Natural killer cell (primary cell): ENCODE measurements around the gene SNAPIN. TPM values are rescaled to one million over a fixed set of nuclear protein-coding genes. Genes with fewer than 3 reads are reported as not detected.
"Not testable (repeated sequence)": the region's sequence is repeated elsewhere in the genome, so short reads cannot be mapped to it uniquely, and the experiment has no call there.

Source experiments
- ATAC-seq, 3 donors: fragments of 150-1000 bp in 2 of 3; fragments of 200-7000 bp in 1 of 3; cut with Tn5 transposase; 1 replicate in 1 of 3; 2 replicates in 2 of 3; pipeline ENCODE4 v1.10.0; 2021; ENCODE audit warnings: mild to moderate bottlenecking in 2 of 3, moderate library complexity in 2 of 3
- DNase-seq, 2 donors: peaks; one replicate each; pipeline versions ENCODE4 v3.0.0 to v3.0.0-alpha.2; 2013 to 2021; ENCODE audit warnings: mixed read lengths in 1 of 2
- H3K27ac ChIP-seq: one replicate; pipeline ENCODE4 v1.5.1; 2013; ENCODE audit warnings: mild to moderate bottlenecking, low read length
- H3K27me3 ChIP-seq: one replicate; pipeline ENCODE4 v1.6.1; 2013; ENCODE audit warnings: low read length; ENCODE audit not compliant: control insufficient read depth, insufficient read depth
- H3K36me3 ChIP-seq: one replicate; pipeline ENCODE4 v1.6.1; 2013; ENCODE audit warnings: low read length; ENCODE audit not compliant: control insufficient read depth, insufficient read depth
- H3K4me1 ChIP-seq: one replicate; pipeline ENCODE4 v1.6.1; 2013; ENCODE audit warnings: low read length; ENCODE audit not compliant: control insufficient read depth, insufficient read depth
- H3K4me3 ChIP-seq: one replicate; pipeline ENCODE4 v1.5.1; 2013; ENCODE audit warnings: low read length
- H3K9me3 ChIP-seq: one replicate; pipeline ENCODE4 v1.6.1; 2013; ENCODE audit warnings: low read length; ENCODE audit not compliant: control insufficient read depth, insufficient read depth
- H3K27ac Mint-ChIP-seq, 2 donors: one replicate each; pipeline ENCODE4 v1.8.0; 2022; ENCODE audit warnings: mild to moderate bottlenecking in 2 of 2, mixed read lengths in 2 of 2, moderate library complexity in 1 of 2
- H3K27me3 Mint-ChIP-seq, 2 donors: one replicate each; pipeline ENCODE4 v1.8.0; 2022; ENCODE audit warnings: low read depth in 2 of 2, mixed read lengths in 2 of 2
- H3K36me3 Mint-ChIP-seq: one replicate; pipeline ENCODE4 v1.8.0; 2022; ENCODE audit warnings: mixed read lengths
- H3K4me1 Mint-ChIP-seq, 2 donors: one replicate each; pipeline ENCODE4 v1.8.0; 2022; ENCODE audit warnings: mixed read lengths in 2 of 2
- H3K4me3 Mint-ChIP-seq: one replicate; pipeline ENCODE4 v1.8.0; 2022; ENCODE audit warnings: mild to moderate bottlenecking, moderate library complexity, mixed read lengths
- H3K9me3 Mint-ChIP-seq, 2 donors: one replicate each; pipeline ENCODE4 v1.8.0; 2022; ENCODE audit warnings: mixed read lengths in 2 of 2
- CTCF ChIP-seq: fragments of 200-600 bp; IDR thresholded peaks from one replicate; pipeline ENCODE4 v1.8.0; 2022; ENCODE audit warnings: antibody characterized with exemption
- WGBS: methylation state at CpG from one replicate; pipeline ENCODE4 v1.1.7; 2013; ENCODE audit warnings: missing lambda C conversion rate; ENCODE audit not compliant: insufficient coverage; 5-methylcytosine and 5-hydroxymethylcytosine counted together
- intact Hi-C: fragments of 100-400 bp; cut with micrococcal nuclease; formaldehyde crosslinking; loops from one replicate; pipeline ENCODE4 v1.14.2; 2022
- total RNA-seq, 4 donors: library from RNA; stranded (reverse); fragments of 120-200 nt in 1 of 4; gene quantifications; one replicate each; pipeline versions ENCODE4 v1.2.3 to v1.2.4, GENCODE V29; 2013 to 2022

Gene SNAPIN
- total RNA-seq, 3 donors from 2014 or later (not counting 1 experiment from before 2014, with no cell fraction given): 21.0 to 25.5 (median 23.5) TPM

DNA sequence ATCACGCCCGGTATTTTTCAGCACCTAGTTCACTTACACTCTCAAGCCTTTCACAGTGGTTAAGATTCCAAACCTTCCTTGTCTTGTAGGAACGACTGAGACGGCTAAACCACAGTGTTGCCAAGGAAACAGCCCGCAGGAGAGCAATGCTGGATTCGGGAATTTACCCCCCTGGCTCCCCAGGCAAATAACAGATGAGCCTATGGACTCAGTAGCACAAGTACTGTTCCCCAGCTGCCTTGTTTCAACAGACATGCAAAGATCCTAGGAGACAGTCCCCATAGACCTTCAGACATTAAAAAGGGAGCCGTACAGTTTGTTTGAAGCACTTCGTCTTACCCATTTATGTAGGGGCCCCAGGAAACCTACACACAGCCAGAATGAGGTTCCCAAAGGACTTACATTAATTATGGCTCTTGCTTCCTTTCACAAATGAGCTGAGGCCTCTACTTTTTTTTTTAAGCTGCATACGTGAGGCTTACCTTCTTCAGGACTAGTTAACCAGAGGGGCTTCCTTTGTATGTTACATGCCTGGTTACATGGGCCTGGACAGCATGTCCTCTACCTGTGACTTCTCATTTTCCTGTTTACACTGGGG lies 2.7 kb downstream of the SNAPIN start:
- peak overlapping the region; percentile 74 for H3K4me3 Mint-ChIP-seq
- no peaks in the 10 kb centered on the region for H3K27me3 Mint-ChIP-seq
- TF ChIP-seq CTCF: no peak
- DNase-seq (no peak), ATAC-seq (no peak)
- Histone ChIP-seq H3K9me3 (no peaks in the 10 kb centered on the region), H3K36me3 (peaks cover 57% of the 10 kb centered on the region), H3K4me3 (no peak overlapping the region), H3K27me3 (no peaks in the 10 kb centered on the region), H3K27ac (no peak overlapping the region), H3K4me1 (peaks cover 18% of the 10 kb centered on the region)
- intact Hi-C loops: no loop called here
- peaks cover 7 to 13% of the 10 kb centered on the region in 2 donors for H3K4me1 Mint-ChIP-seq
- peak overlapping the region; percentile 20 to 67 for H3K27ac Mint-ChIP-seq
- no peaks in the 10 kb centered on the region for H3K9me3 Mint-ChIP-seq
- 87% methylated on average over 9 of the region's 9 CpGs for WGBS
- H3K36me3 Mint-ChIP-seq: no peaks in the 10 kb centered on the region

DNA sequence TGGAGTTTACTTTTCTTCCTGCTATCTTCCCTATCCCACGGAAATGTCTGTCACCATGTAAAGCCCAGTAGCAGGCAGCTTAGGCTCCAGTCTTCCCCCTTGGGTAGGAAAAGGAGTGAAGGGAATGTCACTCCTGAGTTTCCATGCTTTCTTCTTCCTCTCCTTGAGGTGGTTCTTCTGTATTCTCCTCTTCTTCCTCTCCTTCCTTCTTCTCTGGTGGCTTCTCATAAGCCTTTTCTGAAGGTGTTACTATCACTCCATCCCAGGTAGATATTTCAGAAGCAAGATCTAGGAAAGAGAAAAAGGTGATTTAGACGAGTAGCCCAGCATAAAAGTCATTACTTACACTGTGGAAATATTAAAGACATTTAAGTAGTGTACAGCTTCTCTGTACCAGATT lies 3.8 kb downstream of the SNAPIN start:
- H3K4me3 Mint-ChIP-seq: no peak overlapping the region
- DNase-seq: no peak

DNA sequence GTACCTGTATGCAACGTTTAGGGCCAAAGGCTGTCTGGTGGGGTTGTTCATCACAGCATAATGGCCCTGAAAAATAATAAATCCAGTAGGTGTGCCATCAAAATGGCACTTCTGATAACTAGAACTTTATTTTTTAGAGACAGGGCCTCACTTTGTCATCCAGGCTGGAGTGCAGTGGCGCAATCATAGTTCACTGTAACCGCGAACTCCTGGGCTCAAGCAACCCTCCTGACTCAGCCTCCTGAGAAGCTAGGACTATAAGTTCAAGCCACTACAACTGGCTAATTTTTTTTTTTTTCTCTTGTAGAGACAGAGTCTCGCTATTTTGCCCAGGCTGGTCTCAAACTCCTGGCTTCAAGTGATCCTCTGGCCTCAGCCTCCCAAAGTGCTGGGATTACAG lies 4.7 kb downstream of the SNAPIN start:
- ATAC-seq: no peak
- H3K27ac Mint-ChIP-seq: no peak overlapping the region
- Histone ChIP-seq H3K27ac (no peak overlapping the region), H3K9me3 (no peaks in the 10 kb centered on the region), H3K27me3 (no peaks in the 10 kb centered on the region), H3K4me3 (no peak overlapping the region), H3K4me1 (peaks cover 13% of the 10 kb centered on the region), H3K36me3 (peaks cover 77% of the 10 kb centered on the region)
- H3K36me3 Mint-ChIP-seq: peaks cover 9% of the 10 kb centered on the region
- intact Hi-C loops: no loop called here
- no peaks in the 10 kb centered on the region for H3K9me3 Mint-ChIP-seq
- H3K4me1 Mint-ChIP-seq: peaks cover 13 to 14% of the 10 kb centered on the region in 2 donors
- no peaks in the 10 kb centered on the region for H3K27me3 Mint-ChIP-seq
- no peak overlapping the region for H3K4me3 Mint-ChIP-seq
- no peak for DNase-seq
- WGBS: 93% methylated on average over 5 of the region's 5 CpGs
- TF ChIP-seq CTCF: no peak

More for the DNA sequence above, 3.8 kb downstream of the SNAPIN start:
- no CpG with 5 or more reads among the region's 2 CpGs for WGBS
- Histone ChIP-seq H3K4me3 (no peak overlapping the region), H3K9me3 (no peaks in the 10 kb centered on the region), H3K4me1 (peaks cover 18% of the 10 kb centered on the region), H3K27me3 (no peaks in the 10 kb centered on the region), H3K27ac (no peak overlapping the region), H3K36me3 (peaks cover 68% of the 10 kb centered on the region)
- Mint-ChIP-seq H3K9me3 (no peaks in the 10 kb centered on the region), H3K27me3 (no peaks in the 10 kb centered on the region), H3K27ac (peak overlapping the region in 1 of 2 donors; percentile 20), H3K4me1 (peaks cover 7 to 13% of the 10 kb centered on the region in 2 donors), H3K36me3 (no peaks in the 10 kb centered on the region)
- intact Hi-C loops: no loop called here
- no peak for TF ChIP-seq CTCF
- no peak for ATAC-seq

DNA sequence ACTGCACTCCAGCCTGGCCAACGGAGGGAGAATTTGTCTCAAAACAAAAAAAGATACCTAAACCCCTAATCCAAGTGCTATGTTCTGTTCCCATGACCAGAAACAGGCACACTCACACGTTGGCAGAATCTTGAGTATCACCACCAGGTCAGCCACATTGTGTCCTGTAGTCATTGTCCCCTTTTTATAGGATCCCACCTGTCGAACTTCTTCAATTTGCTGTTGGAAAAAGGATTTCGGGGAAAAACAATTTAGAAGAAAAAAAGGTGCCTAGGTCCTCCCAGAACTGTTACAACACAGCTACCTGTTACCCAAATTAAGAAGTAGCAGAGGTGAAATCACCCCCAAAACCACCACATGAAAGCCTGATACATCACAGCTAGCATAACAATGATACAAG lies 8.9 kb downstream of the SNAPIN start:
- Histone ChIP-seq H3K36me3 (peaks cover 72% of the 10 kb centered on the region), H3K9me3 (no peaks in the 10 kb centered on the region), H3K4me1 (peaks cover 20% of the 10 kb centered on the region), H3K4me3 (no peak overlapping the region), H3K27ac (no peak overlapping the region), H3K27me3 (no peaks in the 10 kb centered on the region)
- H3K27ac Mint-ChIP-seq: peak overlapping the region in 1 of 2 donors; percentile 23
- no peaks in the 10 kb centered on the region for H3K9me3 Mint-ChIP-seq
- no peak for TF ChIP-seq CTCF
- no peaks in the 10 kb centered on the region for H3K27me3 Mint-ChIP-seq
- H3K36me3 Mint-ChIP-seq: peaks cover 11% of the 10 kb centered on the region
- intact Hi-C loops: no loop called here
- no peak overlapping the region for H3K4me3 Mint-ChIP-seq
- no peak for DNase-seq
- no peak for ATAC-seq
- WGBS: 99% methylated on average over 4 of the region's 4 CpGs
- H3K4me1 Mint-ChIP-seq: peaks cover 8 to 10% of the 10 kb centered on the region in 2 donors

- H3K27ac Mint-ChIP-seq: peak overlapping the region in 1 of 2 donors; percentile 23
- DNase-seq, ATAC-seq, H3K4me1 Mint-ChIP-seq, H3K4me3 Mint-ChIP-seq, H3K9me3 Mint-ChIP-seq, H3K27me3 ChIP-seq, H3K4me3 ChIP-seq, H3K27ac ChIP-seq, H3K9me3 ChIP-seq, H3K27me3 Mint-ChIP-seq, intact Hi-C loops: not testable (repeated sequence)
- H3K36me3 Mint-ChIP-seq: peaks cover 11% of the 10 kb centered on the region
- WGBS: 98% methylated on average over 8 of the region's 8 CpGs
- H3K4me1 ChIP-seq: peaks cover 20% of the 10 kb centered on the region
- H3K36me3 ChIP-seq: peaks cover 60% of the 10 kb centered on the region
These were observed 10.2 kb downstream of the SNAPIN start for GRCh38 chr1:153668672-153669071.
